GM19023 (cell line): ENCODE results near the gene CCL13.

Experiments used
- ATAC-seq: cut with Tn5 transposase; IDR thresholded peaks from one replicate; pipeline ENCODE4 v1.9.1; 2021; ENCODE audit warnings: mild to moderate bottlenecking, moderate library complexity; ENCODE audit not compliant: unreplicated experiment

CCL13 gene

DNA sequence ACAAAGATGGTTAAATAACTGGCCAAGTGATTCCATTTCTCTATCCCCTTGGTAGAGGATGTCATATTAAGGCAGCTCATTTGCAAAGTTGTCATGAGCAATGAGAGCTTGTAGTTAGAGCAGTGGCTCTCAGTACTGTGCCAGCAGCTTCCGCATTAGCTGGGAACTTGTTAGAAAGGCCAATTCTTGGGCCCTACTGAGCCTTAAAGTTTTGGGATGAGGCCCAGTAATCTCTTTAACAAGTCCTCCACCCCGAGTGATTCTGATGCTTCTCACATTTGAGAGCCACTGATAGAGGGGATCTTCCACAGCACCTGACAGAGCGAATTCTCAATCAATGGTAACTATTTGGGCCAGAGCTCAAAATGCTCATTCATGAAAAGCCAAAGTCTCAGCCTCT is 26.9 kb downstream of the CCL13 start:
- no peak for ATAC-seq

DNA sequence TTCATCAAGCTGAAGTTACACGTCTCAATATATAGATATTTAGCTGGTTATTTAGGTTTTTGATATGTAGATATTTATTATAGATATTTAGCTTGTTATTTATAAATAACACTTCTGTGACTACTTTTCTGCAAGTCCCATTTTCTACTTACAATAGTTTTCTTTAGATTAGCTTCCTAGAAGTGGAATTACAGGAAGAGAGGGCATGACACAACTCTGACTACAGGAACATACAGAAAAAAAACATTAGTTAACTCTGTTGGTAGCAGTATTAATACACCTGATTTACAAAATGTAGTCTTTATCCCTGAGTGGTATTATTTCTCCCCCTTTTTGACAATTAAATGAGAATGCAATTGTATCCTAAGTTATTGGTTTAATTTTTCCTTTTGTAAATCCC is 28.0 kb downstream of the CCL13 start:
- ATAC-seq, result no peak

DNA sequence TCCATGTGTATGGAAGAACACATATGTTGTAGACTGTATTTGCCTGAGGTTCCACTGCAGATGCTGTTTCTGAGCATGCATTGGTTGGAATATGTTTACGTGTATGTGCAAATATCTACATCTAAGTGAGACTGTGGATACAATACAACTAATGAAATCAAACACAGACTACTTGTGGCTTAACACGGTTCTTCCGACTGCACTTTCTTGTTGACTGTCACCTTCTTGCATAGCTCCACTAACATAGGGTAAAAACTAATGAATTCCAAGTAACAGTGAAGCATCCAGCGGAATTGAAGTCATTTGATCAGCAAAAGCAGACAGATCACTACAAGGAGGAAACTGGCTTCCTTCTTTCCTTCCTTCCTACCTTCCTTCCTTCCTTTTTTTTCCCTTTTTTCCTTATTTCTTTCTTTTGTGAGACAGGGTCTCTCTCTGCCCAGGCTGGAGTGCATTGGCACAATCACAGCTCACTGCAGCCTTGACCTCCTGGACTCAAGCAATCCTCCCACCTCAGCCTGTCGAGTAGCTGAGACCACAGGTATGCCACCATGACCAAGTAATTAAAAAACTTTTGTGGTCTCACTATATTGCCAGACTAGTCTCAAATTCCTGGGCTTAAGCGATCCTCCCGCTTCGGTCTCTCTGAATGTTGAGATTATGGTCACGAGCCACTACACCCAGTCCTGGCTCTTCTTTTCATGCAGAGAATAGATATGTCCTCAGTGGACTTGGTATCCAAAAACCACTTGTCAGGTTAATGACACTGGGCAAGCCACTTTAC is 28.7 kb downstream of the CCL13 start:
- no peak for ATAC-seq

DNA sequence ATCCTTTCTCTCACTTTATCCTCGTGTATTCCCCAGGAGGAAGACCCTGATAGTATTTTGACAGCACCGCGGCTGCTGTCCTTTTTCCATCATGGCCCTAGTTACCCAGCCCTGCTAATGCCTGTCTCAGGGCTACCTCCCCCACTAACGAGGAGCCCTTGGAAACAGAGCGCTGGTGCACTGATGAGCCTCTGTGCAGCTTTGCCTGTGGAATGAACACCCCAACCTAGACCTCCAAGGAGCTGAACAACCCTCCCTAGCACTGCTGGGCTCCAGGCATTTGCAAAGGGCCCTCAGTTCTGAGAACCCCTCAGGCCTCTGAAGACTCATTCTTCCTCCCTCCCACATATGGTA is 30.0 kb downstream of the CCL13 start:
- ATAC-seq, result no peak

DNA sequence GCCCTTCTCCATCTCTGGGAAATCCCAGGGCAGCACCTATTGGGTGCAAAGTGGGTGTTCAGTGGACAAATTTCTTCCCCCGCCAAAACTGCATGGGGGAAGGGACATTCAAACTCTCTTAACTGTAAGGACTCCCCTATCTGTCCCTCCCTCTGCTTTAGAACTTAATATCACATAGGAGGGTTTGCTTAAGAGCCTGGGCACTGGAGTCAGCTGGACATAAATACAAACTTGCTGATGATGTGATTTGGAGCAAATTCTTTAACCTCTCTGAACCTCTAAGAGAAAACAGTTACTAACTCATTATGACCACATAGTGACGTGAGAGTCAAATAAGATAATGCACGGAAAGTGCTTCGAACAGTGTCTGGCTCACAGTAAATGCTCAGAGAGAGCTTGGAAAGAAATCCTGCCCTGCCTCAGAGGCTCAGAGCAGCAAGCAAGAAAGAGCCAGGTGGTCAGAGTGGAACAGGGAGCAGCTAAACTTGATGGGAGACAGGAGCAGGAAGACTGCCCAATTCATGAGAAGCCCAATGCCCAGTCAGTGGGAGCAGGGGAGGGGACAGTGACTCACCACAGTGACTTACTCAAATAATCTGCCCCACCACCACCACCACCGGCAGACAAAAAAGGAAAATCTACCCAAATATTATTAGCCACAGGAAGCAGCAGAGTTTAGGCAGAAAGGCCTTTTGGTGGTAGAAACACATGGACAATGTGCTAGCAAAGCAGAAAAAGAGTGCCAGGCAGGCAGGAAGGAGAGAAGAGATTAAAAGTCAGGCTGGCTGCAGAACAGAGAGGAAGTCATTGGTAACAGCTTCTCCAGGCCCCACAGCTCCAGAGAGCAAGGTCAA is 30.6 kb downstream of the CCL13 start:
- no peak for ATAC-seq

DNA sequence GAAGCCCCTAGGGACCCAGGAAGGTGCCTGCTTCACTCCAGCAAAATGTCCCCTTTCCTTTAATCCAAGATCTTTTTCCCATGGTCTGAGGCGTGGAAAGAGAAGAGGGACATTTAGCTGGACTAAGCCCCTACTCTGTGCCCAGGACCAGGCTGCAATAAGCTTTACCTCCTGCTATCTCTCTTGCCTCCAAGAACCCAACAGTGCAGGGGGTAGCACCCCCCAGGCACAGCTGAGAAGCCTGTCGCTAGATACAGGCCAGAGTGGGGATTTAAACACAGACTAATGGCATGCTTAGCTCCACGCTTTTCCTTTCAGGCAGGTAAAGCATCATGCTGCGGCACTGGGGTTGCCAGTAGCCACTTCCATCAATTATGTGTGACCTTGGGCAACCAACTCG is 31.3 kb downstream of the CCL13 start:
- ATAC-seq, result no peak

DNA sequence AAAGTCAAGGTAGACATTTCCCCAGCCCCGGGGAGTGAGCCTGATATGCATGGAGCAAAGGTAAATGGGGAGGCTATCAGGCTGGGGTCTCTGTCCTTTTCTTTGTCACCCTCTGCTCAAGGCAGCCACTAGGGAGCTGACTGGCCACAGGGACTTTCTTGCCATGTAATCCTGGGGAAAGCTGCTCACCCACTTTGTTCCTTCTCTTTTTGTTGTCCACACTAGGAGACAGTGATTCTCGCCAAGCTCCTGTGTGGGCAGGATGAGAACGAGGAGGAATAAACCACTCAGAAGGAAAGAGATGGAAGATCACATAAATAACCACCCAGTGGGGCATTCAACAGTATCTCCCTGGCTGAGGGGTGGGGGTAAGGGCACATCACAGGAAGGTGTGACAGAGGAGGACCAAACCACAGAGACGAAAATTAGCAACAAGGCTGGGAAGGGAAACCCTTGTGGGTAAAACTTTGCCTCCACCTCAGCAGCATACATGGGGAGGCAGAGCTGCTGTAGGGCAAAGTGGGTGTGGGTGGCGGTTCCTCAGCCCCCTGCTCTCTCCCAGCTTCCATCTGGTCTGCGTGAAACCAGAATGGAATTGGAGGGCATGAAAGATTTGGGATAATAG is 33.0 kb downstream of the CCL13 start:
- ATAC-seq, result no peak

DNA sequence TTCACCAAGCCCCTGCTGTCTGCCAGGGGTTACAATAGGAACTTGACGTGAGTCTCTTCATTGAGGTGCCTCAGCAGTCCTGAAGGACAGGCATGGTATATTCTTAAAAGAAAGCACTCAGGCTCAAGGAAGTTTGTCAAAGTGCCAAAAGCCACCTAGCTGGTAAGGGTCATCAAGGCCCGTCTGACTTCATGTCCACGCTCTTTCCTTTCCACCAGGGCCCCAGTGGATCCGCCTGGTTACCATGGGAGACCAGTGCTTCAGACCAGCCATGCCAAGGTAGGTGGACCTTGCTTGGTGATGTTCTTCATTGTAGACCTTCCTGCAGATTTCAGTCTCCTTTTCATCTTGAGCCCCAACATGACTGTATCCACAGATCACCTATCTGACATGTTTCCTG is 34.4 kb downstream of the CCL13 start:
- no peak for ATAC-seq

DNA sequence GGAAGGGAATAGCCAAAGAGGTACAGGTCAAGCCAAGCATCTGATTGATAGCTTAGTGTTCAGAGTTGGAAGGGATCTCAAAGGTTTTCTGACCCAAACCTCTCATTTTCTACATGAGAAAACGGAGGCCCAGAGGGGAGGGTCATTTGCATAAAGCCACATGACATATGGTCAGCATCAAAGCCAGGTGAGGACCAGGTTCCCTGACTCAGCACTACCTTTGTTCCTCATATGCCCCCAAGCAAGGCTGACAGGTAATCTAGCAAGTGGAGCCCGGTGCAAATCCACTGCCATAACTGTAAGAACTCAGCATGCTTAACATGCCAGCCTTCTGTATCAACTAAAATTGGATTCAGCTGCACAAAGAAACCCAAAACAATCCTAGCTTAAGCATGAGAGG is 35.0 kb downstream of the CCL13 start:
- ATAC-seq, result no peak

DNA sequence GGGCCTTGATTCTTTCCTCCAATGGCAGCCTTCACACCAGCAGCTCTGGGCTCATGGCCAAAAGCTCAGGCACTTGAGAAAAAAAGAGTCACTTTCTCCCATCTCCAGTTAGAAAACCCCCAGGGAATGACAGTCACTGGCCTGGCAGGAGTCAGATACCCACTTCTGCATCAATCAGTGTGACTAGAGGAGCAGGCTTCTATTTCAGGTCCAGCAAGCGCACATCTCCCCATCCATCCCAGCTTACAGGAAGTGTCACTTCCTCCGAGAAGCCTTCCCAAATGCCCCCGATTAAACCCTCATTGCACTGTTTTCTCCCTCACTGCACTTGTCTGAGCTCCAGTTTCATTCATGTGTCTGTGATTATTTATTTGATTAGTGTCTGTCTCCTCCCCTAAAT is 37.1 kb downstream of the CCL13 start:
- ATAC-seq, result no peak

DNA sequence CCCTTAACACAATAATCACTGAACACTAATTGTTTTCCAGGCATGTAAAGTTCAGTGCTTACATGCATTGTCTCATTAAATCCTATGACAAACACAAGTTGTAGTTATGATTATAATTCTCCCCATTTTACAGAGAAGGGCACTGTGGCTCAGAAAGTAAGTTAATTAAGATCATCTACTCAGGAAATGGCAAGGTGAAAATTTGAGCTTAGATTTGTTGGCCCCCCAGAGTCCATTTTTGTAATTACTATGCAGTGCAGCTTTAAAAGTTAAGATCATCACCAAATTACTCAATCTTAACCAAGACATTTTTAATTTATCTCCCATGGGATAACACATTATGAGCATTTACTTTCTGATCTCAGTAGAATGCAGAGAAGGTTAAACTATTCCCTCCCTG is 41.0 kb downstream of the CCL13 start:
- no peak for ATAC-seq

DNA sequence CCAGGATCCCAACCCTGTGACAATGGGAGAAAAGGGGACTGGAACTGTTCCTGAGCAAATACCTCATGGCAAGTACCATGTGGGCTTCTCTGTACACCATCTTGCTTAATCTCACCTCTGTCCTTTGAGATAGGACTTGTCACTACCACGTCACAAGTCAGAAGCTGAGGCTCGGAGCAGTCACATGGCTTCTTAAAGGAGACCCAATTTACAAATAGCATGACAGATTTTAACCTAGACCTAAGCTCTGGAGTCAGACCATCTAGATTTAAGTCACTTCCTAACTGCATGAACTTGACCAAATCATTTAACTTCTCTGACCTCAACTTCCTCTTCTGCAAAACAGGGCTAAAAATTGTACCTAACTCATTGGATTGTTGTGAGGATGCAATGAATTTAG is 42.7 kb downstream of the CCL13 start:
- no peak for ATAC-seq

DNA sequence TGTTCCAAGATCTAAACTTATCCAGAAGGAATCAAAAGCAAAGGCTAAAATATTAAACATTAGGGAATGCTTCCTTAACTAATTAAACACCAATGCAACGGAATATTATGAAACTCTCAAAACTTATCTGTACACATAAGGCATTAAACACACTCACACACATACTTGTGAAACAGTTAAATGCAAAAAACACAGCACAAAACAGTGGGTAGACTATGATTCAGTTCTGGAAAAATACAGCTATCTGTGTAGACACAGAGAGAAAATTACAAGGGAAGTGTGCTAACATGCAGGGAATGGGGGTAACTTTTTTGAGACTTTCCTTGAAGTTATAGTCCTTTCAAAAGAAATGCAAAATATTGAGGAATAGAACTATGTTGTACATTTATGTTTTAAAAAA is 43.4 kb downstream of the CCL13 start:
- ATAC-seq, result no peak

DNA sequence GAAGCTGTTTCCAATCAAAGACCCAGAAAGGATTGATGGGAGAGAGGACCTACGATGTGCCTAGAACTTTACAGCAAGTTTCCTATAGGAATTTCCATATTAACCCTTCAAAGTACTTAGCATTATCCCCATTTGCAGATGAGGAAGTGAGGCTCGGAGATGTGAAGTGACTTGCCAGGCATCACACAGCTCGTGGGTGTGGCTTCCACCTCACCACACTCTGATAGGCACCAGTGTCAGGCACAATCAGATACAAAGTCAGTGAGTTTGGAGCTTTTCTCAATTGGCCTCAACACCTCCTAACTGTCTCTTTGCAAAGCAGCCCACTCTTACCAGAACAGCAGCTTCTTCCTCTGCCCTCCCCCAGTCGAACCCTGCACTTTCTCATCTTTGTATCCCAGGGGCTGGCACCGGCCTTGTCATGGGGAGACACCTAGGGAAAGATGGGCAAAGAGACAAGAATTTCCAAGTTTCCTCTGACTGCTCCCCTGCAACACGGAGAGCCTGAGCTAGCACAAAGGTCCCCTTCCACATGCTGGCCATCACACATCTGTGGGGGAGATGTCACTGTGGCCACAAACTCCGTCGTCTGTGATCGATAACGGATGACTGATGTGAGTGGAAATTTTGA is 44.1 kb downstream of the CCL13 start:
- ATAC-seq, result no peak

DNA sequence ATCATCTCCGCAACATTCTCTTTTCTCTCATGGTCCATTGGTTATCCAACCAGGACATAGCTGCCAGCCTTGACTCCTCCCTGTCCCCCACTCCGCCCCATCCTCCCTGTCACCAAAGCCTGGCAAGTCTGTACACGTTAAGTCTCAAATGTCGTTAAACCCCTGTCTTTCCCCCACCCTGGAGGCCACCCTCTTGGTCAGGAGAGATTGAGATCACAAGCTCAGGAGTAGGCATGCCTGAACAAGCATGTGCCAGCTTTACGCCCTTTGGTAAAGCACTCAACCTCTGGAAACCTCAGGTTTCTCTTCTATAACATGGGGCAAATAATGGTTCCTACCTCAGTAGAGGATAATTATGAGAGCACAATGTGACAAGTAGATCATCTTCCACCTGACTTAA is 44.9 kb downstream of the CCL13 start:
- no peak for ATAC-seq

DNA sequence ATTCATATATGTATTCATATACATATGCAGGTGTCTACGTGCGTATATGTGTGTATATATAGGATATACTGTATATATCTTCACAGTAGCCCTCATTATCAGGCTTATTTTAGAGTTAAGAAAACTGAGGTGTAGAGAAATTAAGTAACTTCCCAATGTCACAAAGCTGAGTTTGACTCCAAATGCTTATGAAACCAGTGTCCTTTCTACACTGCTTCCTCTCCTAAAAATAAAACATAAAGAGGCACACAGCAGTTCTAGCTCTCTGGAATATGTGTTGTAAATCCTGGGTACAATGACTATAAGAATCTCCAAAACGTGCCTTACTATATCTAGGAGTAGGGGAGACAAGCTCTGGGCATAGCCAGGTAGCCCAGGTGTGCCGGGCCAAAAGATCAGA is 46.7 kb downstream of the CCL13 start:
- no peak for ATAC-seq

DNA sequence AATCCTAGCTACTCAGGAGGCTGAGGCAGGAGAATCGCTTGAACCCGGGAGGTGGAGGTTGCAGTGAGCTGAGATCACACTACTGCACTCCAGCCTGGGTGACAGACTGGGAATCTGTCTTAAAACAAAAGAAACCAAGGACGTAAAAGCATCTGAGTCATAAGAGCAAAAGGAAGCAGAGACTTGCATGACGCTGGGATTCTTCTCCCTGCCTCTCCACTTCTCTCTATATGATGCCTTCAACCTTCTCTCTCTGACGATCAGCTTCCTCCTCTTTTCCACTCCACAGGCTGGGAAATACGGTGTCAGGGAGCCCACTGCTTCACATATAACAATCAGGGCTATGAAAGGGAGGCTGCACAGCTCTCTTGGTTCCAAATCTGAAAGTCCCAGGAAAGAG is 49.9 kb downstream of the CCL13 start:
- ATAC-seq, result no peak
